Kidney epithelial cell (primary cell): ENCODE results near the gene ST3GAL2. TPM values are rescaled to one million over a fixed set of nuclear protein-coding genes. Genes with fewer than 3 reads are reported as not detected.
"Not testable (repeated sequence)": the region's sequence is repeated elsewhere in the genome, so short reads cannot be mapped to it uniquely, and the experiment has no call there.

ENCODE experiments used
- DNase-seq: peaks from one replicate; pipeline ENCODE4 v3.0.0-alpha.2; 2010; ENCODE audit warnings: low read depth
- H3K27me3 ChIP-seq: 2 replicates; pipeline ENCODE4 v1.6.0; 2011; ENCODE audit warnings: low read length; ENCODE audit not compliant: control insufficient read depth, insufficient read depth
- H3K36me3 ChIP-seq: 2 replicates; pipeline ENCODE4 v1.5.1; 2011; ENCODE audit warnings: low read length; ENCODE audit not compliant: control insufficient read depth, insufficient read depth
- H3K4me3 ChIP-seq: 2 replicates; pipeline ENCODE4 v1.5.1; 2011; ENCODE audit warnings: low read depth, mild to moderate bottlenecking, control low read depth, low read length
- total RNA-seq: library from RNA; depleted of rRNA; stranded (reverse); fragments of >200 nt; gene quantifications from 2 replicates; pipeline ENCODE4 v1.2.3, GENCODE V29; 2015
- TF ChIP-seq, protein P1 (sequence below): IDR thresholded peaks from 2 replicates; pipeline ENCODE4 v1.5.1; 2011; ENCODE audit warnings: mild to moderate bottlenecking, moderate library complexity, low read length, control low read depth, inconsistent platforms; ENCODE audit not compliant: insufficient read depth, poor library complexity, severe bottlenecking

The ST3GAL2 gene
- total RNA-seq, 1 donor from 2014 or later = 22.6 TPM

DNA sequence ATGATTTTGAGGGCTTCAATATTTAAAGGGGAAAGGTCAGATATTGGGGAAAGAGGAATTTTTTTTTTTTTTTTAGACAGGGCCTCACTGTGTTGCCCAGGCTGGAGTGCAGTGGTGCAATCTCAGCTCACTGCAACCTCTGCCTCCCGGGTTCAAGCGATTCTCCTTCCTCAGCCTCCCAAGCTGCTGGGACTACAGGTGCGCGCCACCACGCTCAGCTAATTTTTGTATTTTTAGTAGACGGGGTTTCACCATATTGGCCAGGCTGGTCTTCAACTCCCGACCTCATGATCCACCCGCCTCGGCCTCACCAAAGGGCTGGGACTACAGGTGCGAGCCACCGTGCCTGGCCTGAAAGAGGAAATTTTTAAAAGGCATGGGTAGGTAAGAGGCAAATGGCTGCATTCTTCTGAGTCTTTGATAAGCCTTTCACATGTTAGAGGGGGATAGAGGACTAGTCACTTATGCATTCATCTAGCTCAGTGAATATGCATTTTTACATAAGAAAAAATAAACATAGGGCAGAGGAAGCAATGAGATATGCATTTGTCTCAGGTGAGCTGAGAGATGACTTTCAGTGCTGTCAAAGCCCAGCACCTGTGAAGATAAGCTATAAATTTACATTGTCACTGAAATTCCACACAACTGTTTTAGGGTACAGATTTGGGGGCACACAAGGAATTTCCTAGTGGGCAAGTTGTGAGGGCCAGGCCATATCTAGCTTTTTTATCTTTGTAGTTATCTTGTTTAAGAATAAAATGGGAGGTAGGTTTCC is 14.4 kb upstream of the ST3GAL2 start:
- TF ChIP-seq, protein P1, sequence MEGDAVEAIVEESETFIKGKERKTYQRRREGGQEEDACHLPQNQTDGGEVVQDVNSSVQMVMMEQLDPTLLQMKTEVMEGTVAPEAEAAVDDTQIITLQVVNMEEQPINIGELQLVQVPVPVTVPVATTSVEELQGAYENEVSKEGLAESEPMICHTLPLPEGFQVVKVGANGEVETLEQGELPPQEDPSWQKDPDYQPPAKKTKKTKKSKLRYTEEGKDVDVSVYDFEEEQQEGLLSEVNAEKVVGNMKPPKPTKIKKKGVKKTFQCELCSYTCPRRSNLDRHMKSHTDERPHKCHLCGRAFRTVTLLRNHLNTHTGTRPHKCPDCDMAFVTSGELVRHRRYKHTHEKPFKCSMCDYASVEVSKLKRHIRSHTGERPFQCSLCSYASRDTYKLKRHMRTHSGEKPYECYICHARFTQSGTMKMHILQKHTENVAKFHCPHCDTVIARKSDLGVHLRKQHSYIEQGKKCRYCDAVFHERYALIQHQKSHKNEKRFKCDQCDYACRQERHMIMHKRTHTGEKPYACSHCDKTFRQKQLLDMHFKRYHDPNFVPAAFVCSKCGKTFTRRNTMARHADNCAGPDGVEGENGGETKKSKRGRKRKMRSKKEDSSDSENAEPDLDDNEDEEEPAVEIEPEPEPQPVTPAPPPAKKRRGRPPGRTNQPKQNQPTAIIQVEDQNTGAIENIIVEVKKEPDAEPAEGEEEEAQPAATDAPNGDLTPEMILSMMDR = no peak
- no peaks in the 10 kb centered on the region for H3K27me3 ChIP-seq
- H3K4me3 ChIP-seq = peak overlapping the region; percentile 77
- no peak for DNase-seq
- no peaks in the 10 kb centered on the region for H3K36me3 ChIP-seq

DNA sequence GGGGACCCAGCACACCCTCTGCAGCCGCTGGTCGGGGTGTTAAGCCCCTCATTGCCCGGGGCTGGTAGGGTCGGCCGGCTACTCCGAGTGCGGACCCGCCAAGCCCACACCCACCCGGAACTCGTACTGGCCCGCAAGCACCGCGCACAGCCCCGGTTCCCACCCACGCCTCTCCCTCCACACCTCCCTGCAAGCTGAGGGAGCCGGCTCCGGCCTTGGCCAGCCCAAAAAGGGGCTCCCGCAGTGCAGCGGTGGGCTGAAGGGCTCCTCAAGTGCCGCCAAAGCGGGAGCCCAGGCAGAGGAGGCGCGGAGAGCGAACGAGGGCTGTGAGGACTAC is 12.1 kb upstream of the ST3GAL2 start:
- not testable (repeated sequence) for H3K36me3 ChIP-seq

DNA sequence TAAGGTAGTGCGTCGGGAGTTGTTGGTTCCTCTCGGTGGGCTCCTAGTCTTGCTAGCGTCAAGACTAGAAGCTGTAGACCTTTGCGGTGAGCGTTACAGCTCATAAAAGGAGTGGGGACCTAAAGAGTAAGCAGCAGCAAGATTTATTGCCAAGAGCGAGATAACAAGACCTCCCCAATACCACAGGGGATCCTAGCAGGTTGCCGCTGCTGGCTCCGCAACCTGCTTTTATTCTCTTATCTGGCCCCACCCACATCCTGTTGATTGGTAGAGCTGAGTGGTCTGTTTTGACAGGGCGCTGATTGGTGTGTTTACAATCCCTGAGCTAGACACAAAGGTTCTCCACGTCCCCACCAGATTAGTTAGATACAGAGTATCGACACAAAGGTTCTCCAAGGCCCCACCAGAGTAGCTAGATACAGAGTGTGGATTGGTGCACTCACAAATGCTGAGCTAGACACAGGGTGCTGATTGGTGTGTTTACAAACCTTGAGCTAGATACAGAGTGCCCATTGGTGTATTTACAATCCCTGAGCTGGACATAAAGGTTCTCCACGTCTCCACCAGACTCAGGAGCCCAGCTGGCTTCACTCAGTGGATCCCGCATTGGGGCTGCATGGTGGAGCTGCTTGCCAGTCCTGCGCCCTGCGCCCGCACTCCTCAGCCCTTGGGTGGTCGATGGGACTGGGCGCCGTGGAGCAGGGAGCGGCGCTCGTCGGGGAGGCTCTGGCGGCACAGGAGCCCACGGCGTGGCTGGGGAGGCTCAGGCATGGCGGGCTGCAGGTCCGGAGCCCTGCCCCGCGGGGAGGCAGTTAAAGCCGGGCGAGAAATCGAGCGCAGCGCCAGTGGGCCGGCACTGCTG is 11.5 kb upstream of the ST3GAL2 start:
- peak overlapping the region; percentile 21 for H3K4me3 ChIP-seq
- DNase-seq, H3K27me3 ChIP-seq, H3K36me3 ChIP-seq: not testable (repeated sequence)

More for the DNA sequence above, 12.1 kb upstream of the ST3GAL2 start:
- H3K4me3 ChIP-seq = peak overlapping the region; percentile 21
- not testable (repeated sequence) for H3K27me3 ChIP-seq, DNase-seq

- H3K4me3 ChIP-seq = no peak overlapping the region
- no peak for DNase-seq
- TF ChIP-seq, protein P1 = no peak
- no peaks in the 10 kb centered on the region for H3K27me3 ChIP-seq
- H3K36me3 ChIP-seq = no peaks in the 10 kb centered on the region
These were observed 9.2 kb upstream of the ST3GAL2 start for GRCh38 chr16:70448075-70448474.

- DNase-seq = no peak
- no peaks in the 10 kb centered on the region for H3K27me3 ChIP-seq
These were observed 5.6 kb upstream of the ST3GAL2 start for GRCh38 chr16:70444249-70445063.

DNA sequence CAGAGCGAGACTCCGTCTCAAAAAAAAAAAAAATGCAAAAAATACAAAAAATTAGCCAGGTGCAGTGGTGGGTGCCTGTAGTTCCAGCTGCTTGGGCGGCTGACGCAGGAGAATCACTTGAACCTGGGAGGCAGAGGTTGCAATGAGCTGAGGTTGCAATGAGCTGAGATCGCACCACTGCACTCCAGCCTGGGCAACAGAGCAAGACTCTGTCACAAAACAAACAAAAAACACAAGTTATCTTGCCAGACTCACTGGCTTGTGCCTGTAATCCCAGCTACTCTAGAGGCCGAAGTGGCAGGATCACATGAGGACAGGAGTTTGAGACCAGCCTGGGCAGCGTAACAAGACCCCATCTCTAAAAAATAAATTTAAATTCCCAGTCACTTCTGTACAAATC is 3.4 kb upstream of the ST3GAL2 start:
- TF ChIP-seq, protein P1 = no peak
- no peaks in the 10 kb centered on the region for H3K36me3 ChIP-seq
- no peak for DNase-seq
- no peak overlapping the region for H3K4me3 ChIP-seq
- H3K27me3 ChIP-seq = no peaks in the 10 kb centered on the region

More at GRCh38 chr16:70444249-70445063, 5.6 kb upstream of the ST3GAL2 start:
- no peak overlapping the region for H3K4me3 ChIP-seq
- no peaks in the 10 kb centered on the region for H3K36me3 ChIP-seq
- TF ChIP-seq, protein P1 = no peak
